Keratinocyte (primary cell): ENCODE measurements around the gene DNAJC2. TPM values are rescaled to one million over a fixed set of nuclear protein-coding genes. Genes with fewer than 3 reads are reported as not detected.
"Not testable (repeated sequence)": the region's sequence is repeated elsewhere in the genome, so short reads cannot be mapped to it uniquely, and the experiment has no call there.

Experiments used
- DNase-seq: peaks from one replicate; pipeline ENCODE4 v3.0.0-alpha.2; 2011; ENCODE audit warnings: low read depth, missing footprints, low spot score
- FAIRE-seq: peaks from 2 replicates; lab custom pipeline; 2011; peaks lifted over from hg19 to GRCh38; lab: Jason Lieb, UNC
- H2AFZ ChIP-seq: 2 replicates; pipeline ENCODE4 v1.6.0; 2012; ENCODE audit warnings: low read length, control low read depth, inconsistent platforms; ENCODE audit not compliant: control insufficient read depth
- H3K27ac ChIP-seq: 2 replicates; pipeline ENCODE4 v1.5.1; 2011; ENCODE audit warnings: low read length; ENCODE audit not compliant: control insufficient read depth, insufficient read depth
- H3K27me3 ChIP-seq: 3 replicates; pipeline ENCODE4 v1.6.0; 2011; ENCODE audit warnings: low read length; ENCODE audit not compliant: control insufficient read depth, insufficient read depth; ENCODE audit errors: extremely low read depth
- H3K36me3 ChIP-seq, 2 experiments: 2 replicates in 1 of 2; 3 replicates in 1 of 2; pipeline ENCODE4 v1.5.1; 2011; ENCODE audit warnings: low read length in 2 of 2, mild to moderate bottlenecking in 1 of 2; ENCODE audit not compliant: control insufficient read depth in 2 of 2, insufficient read depth in 2 of 2; ENCODE audit errors: extremely low read depth in 1 of 2
- H3K4me1 ChIP-seq: 3 replicates; pipeline ENCODE4 v1.5.1; 2011; ENCODE audit warnings: low read length; ENCODE audit not compliant: control insufficient read depth, insufficient read depth; ENCODE audit errors: extremely low read depth
- H3K4me2 ChIP-seq: 3 replicates; pipeline ENCODE4 v1.6.0; 2011; ENCODE audit warnings: low read depth, low read length; ENCODE audit not compliant: control insufficient read depth, insufficient read depth; ENCODE audit errors: extremely low read depth
- H3K4me3 ChIP-seq, 3 experiments: fragments of 200-600 bp in 1 of 3; sonication (generic) in 1 of 3; 2 replicates in 2 of 3; 3 replicates in 1 of 3; pipeline ENCODE4 v1.5.1; 2011 to 2016; ENCODE audit warnings: low read length in 3 of 3, mild to moderate bottlenecking in 3 of 3, control low read depth in 2 of 3, inconsistent platforms in 1 of 3, low read depth in 1 of 3, mixed read lengths in 1 of 3, mixed run types in 1 of 3, moderate library complexity in 1 of 3; ENCODE audit not compliant: control insufficient read depth in 2 of 3, insufficient read depth in 2 of 3; ENCODE audit errors: extremely low read depth in 1 of 3
- H3K79me2 ChIP-seq: 2 replicates; pipeline ENCODE4 v1.6.0; 2012; ENCODE audit warnings: low read length; ENCODE audit not compliant: control insufficient read depth, insufficient read depth
- H3K9ac ChIP-seq: 3 replicates; pipeline ENCODE4 v1.6.0; 2011; ENCODE audit warnings: low read length; ENCODE audit not compliant: control insufficient read depth, insufficient read depth; ENCODE audit errors: extremely low read depth
- H3K9me1 ChIP-seq: 3 replicates; pipeline ENCODE4 v1.6.0; 2011; ENCODE audit warnings: low read length; ENCODE audit not compliant: control insufficient read depth, insufficient read depth; ENCODE audit errors: extremely low read depth
- H3K9me3 ChIP-seq: 2 replicates; pipeline ENCODE4 v1.5.1; 2012; ENCODE audit warnings: low read depth, low read length; ENCODE audit not compliant: control insufficient read depth
- H4K20me1 ChIP-seq: 3 replicates; pipeline ENCODE4 v1.6.0; 2011; ENCODE audit warnings: low read length; ENCODE audit not compliant: control insufficient read depth, insufficient read depth; ENCODE audit errors: extremely low read depth
- dilution Hi-C: fragments of 300-500 bp; cut with MboI; formaldehyde crosslinking; loops from one replicate; pipeline ENCODE4 v1.7.0; 2020; ENCODE audit warnings: low sequenced_read_pairs; ENCODE audit not compliant: extremely low pct_ligation_motif_present
- polyA plus RNA-seq, 5 experiments: library from polyadenylated mRNA; depleted of rRNA in 3 of 5; stranded (reverse) in 3 of 5; stranded (forward) in 1 of 5; unstranded in 1 of 5; fragments of >200 nt; gene quantifications; 1 replicate in 1 of 5; 2 replicates in 3 of 5; 3 replicates in 1 of 5; pipeline versions ENCODE4 v1.2.1 to v1.2.3, GENCODE V29; 2011 to 2012; ENCODE audit warnings: missing spikeins in 2 of 5, low read depth in 1 of 5, low replicate concordance in 1 of 5
- small RNA-seq, 3 experiments: library from RNA; depleted of rRNA; stranded (forward); fragments of <200 nt; gene quantifications; one replicate each; pipeline ENCODE3, GENCODE V24; 2012; ENCODE audit warnings: low read depth in 3 of 3, low replicate concordance in 1 of 3; ENCODE audit not compliant: insufficient read length in 3 of 3

DNAJC2 gene
- polyA plus RNA-seq, 1 donor (not counting 4 experiments of a cell fraction or from before 2014, with no cell fraction given), result 25.8 TPM

DNA sequence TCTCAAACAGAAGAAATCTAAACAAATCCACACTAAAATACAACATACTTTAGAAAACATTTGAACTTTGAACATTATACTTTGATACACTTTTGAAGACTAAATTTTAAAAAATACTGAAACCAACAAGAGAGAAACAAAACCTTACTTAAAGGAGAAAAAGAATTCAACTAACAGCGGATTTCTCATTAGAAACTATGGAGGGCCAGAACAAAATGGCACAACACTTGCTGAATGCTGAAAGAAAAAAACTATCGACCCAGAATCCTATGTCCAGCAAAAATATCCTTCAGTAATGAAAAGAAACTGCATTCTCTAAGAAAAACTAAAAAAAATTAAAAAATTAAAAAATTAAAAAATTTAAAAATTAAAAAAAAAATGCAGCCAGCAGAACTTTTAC lies 80.5 kb downstream of the DNAJC2 start:
- H3K4me3 ChIP-seq, H3K4me1 ChIP-seq, H3K9me1 ChIP-seq, H2AFZ ChIP-seq, H3K9ac ChIP-seq, H3K4me2 ChIP-seq, H3K36me3 ChIP-seq, FAIRE-seq, H3K27ac ChIP-seq, H3K79me2 ChIP-seq, DNase-seq, H3K27me3 ChIP-seq, H3K9me3 ChIP-seq, dilution Hi-C loops, H4K20me1 ChIP-seq: not testable (repeated sequence)

Small RNAs within 50 kb of the gene (small RNA-seq; reads per million reads assigned to genes)
- 0 reads per million in 3 experiments for gene RPS29P16

Other genes with a start within 250 kb of the DNAJC2 start
- gene NAPEPLD, start 195.7 kb downstream of the DNAJC2 start, polyA plus RNA-seq, result 2.6 to 3.8 TPM (median 3.4 TPM) in 3 replicates
- 43.6 to 79.2 TPM (median 61.2 TPM) in 3 replicates for gene PMPCB, start 47.3 kb downstream of the DNAJC2 start, polyA plus RNA-seq
- 144 to 240 TPM (median 215 TPM) in 3 replicates for gene PSMC2, start 2.9 kb upstream of the DNAJC2 start, polyA plus RNA-seq
- not detected in 3 replicates for gene SLC26A5, start 101.4 kb upstream of the DNAJC2 start, polyA plus RNA-seq